Measurements from ENCODE around the gene GPR137B. TPM values are rescaled to one million over a fixed set of nuclear protein-coding genes. Genes with fewer than 3 reads are reported as not detected.

The GPR137B gene
- total and polyA plus RNA-seq, 9 of the 15 experiments (the other 6 are each of a cell fraction or from before 2014, with no cell fraction given) = 0.04 to 1.0 (median 0.62) TPM

- no peak for ATAC-seq
- H3K27ac ChIP-seq (ENCODE audit: extremely low read depth, low read depth, low read length) = no peak overlapping the region
- no peak overlapping the region for H3K9ac ChIP-seq (ENCODE audit: insufficient read depth in 1 of 2, low read depth in 2 of 2, low read length in 2 of 2)
- no peaks in the 10 kb centered on the region for H3K79me2 ChIP-seq (ENCODE audit: control insufficient read depth, insufficient read depth, low read length)
- no peak for DNase-seq (ENCODE audit: extremely low read depth in 1 of 4, low spot score in 3 of 4)
- in situ Hi-C loops (cut with MboI) = no loop called here
- ChIA-PET CTCF (ENCODE audit: low intra/inter-chr PET ratio) (no interaction called here), POLR2A (no interaction called here)
- no TSS peak for BruUV-seq (replicated peaks)
- H3K4me1 ChIP-seq (replicated peaks in 1 of 2; ENCODE audit: control insufficient read depth in 2 of 2, insufficient read depth in 2 of 2, low read length in 2 of 2) = no peaks in the 10 kb centered on the region
- intact Hi-C loops (cut with micrococcal nuclease) = no loop called here
- no peak overlapping the region for H3K4me3 ChIP-seq
- WGBS (ENCODE audit: insufficient coverage, low coverage, missing lambda C conversion rate) = 5% methylated on average over 6 of the region's 6 CpGs
- H3K4me2 ChIP-seq (ENCODE audit: insufficient read depth, low read length) = no peak overlapping the region
- no peak overlapping the region for H2AFZ ChIP-seq (ENCODE audit: low read depth, low read length)
- H4K20me1 ChIP-seq (replicated peaks; ENCODE audit: control insufficient read depth, insufficient read depth, low read length) = no peaks in the 10 kb centered on the region
- H3K27me3 ChIP-seq (ENCODE audit: control insufficient read depth in 2 of 2, insufficient read depth in 2 of 2, low read length in 2 of 2) = peaks cover 45 to 51% of the 10 kb centered on the region in 2 experiments
- no peaks in the 10 kb centered on the region for H3K36me3 ChIP-seq (ENCODE audit: control insufficient read depth, insufficient read depth, low read length)
- H3K9me3 ChIP-seq (replicated peaks; ENCODE audit: control insufficient read depth, insufficient read depth, low read depth, low read length) = no peaks in the 10 kb centered on the region
- H3K9me1 ChIP-seq (ENCODE audit: control insufficient read depth, insufficient read depth, low read length) = no peaks in the 10 kb centered on the region
- no peak for FAIRE-seq
- TF ChIP-seq ZNF407 (IDR thresholded peaks at IDR 0.05; ENCODE audit: low read depth) = no peak
- no peak for TF ChIP-seq ZNF282 (CRISPR knock-in tag; IDR thresholded peaks at IDR 0.05)
- TF ChIP-seq FOXP4 (CRISPR knock-in tag; IDR thresholded peaks at IDR 0.05; ENCODE audit: borderline replicate concordance) = no peak
- TF ChIP-seq HCFC1 (IDR thresholded peaks at IDR 0.05; ENCODE audit: low read depth, low read length) = no peak
- TF ChIP-seq U2AF2 (optimal IDR thresholded peaks at IDR 0.05; ENCODE audit: low read depth, low read length) = no peak
- TF ChIP-seq CREB1 (IDR thresholded peaks at IDR 0.05) = no peak
- no peak for TF ChIP-seq CREB1 (CRISPR knock-in tag; IDR thresholded peaks at IDR 0.05)
- TF ChIP-seq FOXJ2 (tag; IDR thresholded peaks at IDR 0.05) = no peak
- no peak for TF ChIP-seq PBX2 (CRISPR knock-in tag; IDR thresholded peaks at IDR 0.05; ENCODE audit: low read depth)
- TF ChIP-seq PBX2 (tag; conservative IDR thresholded peaks at IDR 0.05; ENCODE audit: low read depth) = no peak
- TF ChIP-seq ZNF436 (CRISPR knock-in tag; IDR thresholded peaks at IDR 0.05) = no peak
Measured at GRCh38 chr1:236179634-236180033, 37.3 kb downstream of the GPR137B start.

Data from K562 (cell line).